ENCODE results near the gene DHH. TPM values are rescaled to one million over a fixed set of nuclear protein-coding genes. Genes with fewer than 3 reads are reported as not detected.
A peak's percentile ranks its signal among the peaks of the same experiment; 100 is the strongest.

DHH gene
- polyA plus RNA-seq, 1 of the 3 experiments (the other 2 are of a cell fraction): 0.13 TPM

GRCh38 chr12:49109641-49110463 is 15.3 kb upstream of the DHH start (continued):
- TF ChIP-seq, protein P1, sequence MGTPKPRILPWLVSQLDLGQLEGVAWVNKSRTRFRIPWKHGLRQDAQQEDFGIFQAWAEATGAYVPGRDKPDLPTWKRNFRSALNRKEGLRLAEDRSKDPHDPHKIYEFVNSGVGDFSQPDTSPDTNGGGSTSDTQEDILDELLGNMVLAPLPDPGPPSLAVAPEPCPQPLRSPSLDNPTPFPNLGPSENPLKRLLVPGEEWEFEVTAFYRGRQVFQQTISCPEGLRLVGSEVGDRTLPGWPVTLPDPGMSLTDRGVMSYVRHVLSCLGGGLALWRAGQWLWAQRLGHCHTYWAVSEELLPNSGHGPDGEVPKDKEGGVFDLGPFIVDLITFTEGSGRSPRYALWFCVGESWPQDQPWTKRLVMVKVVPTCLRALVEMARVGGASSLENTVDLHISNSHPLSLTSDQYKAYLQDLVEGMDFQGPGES (IDR thresholded peaks at IDR 0.05; ENCODE audit: low read depth, low read length): no peak

DNA sequence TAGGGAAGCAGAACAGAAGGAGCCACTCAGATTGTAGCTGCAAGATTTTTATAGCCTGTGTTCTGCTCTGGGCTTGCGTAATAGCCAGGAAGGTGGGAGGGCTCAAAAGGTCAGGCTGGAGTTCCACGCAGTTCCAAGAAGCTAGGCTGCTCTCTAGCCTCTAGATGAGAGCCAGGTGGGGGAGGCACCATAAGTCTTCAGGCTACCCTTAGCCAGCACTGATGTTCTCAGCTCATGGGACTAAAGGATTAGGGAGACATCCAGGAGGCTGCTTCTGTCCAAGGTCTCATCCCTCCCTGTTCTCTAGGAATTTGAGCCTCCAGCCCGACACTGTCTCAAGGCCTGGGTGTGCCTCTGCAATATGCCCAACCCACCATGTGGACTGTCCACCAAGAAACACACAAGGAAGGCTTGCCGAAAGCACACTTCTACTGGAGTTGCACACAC is 14.4 kb upstream of the DHH start:
- ChIA-PET CTCF (interaction anchor here (0.7 to 25.0 kb wide), 9 partner anchors 10 to 238 kb away, joined by 3 to 315 read pairs (median 30); partner anchors contain the start of genes DHH, DNAJC22, TUBA1A and TUBA1B), POLR2A (interaction anchor here (1.2 to 4.3 kb wide), 6 partner anchors 9 to 126 kb away, joined by 3 to 28 read pairs (median 6); partner anchors contain the start of genes DHH, TUBA1A and TUBA1B)
- H3K27ac ChIP-seq (ENCODE audit: low read depth in 2 of 2, low read length in 1 of 2): peak overlapping the region in 1 of 2 experiments; percentile 88; a peak in 1 of 4 replicates
- H3K9me3 ChIP-seq: no peaks in the 10 kb centered on the region
- no peaks in the 10 kb centered on the region for H3K27me3 ChIP-seq (ENCODE audit: insufficient read depth)
- H3K79me2 ChIP-seq (ENCODE audit: insufficient read depth): peaks cover 42% of the 10 kb centered on the region
- peak overlapping the region; percentile 82 to 100 for H3K4me3 ChIP-seq (ENCODE audit: low read depth in 2 of 2, low read length in 1 of 2)
- peaks cover 13 to 25% of the 10 kb centered on the region in 2 experiments for H3K36me3 ChIP-seq (replicated peaks in 1 of 2; ENCODE audit: control insufficient read depth in 1 of 2, insufficient read depth in 2 of 2, low read length in 1 of 2)
- H3K4me2 ChIP-seq: peak overlapping the region; percentile 97
- TF ChIP-seq GATA2 (CRISPR knock-in tag; IDR thresholded peaks at IDR 0.05) (no peak), JUND (IDR thresholded peaks at IDR 0.05) (no peak), SIN3A (IDR thresholded peaks at IDR 0.05; ENCODE audit: borderline replicate concordance, low read depth, low read length) (no peak), ELF1 (IDR thresholded peaks at IDR 0.05) (no peak), YY1 (IDR thresholded peaks at IDR 0.05; ENCODE audit: low read depth) (no peak), GABPA (IDR thresholded peaks at IDR 0.05; ENCODE audit: low read depth) (no peak), EZH2phosphoT487 (IDR thresholded peaks at IDR 0.05; ENCODE audit: borderline replicate concordance, low read depth) (no peak), RAD21 (IDR thresholded peaks at IDR 0.05; ENCODE audit: low read length) (no peak), FOSL2 (IDR thresholded peaks at IDR 0.05; ENCODE audit: borderline replicate concordance, low read depth) (no peak), MXI1 (IDR thresholded peaks at IDR 0.05; ENCODE audit: low read depth, low read length) (no peak), RFX5 (IDR thresholded peaks at IDR 0.05; ENCODE audit: low read length) (no peak), TCF12 (IDR thresholded peaks at IDR 0.05) (no peak), ZBTB33 (IDR thresholded peaks at IDR 0.05; ENCODE audit: borderline replicate concordance, low read depth) (no peak)
- TF ChIP-seq, protein P2, sequence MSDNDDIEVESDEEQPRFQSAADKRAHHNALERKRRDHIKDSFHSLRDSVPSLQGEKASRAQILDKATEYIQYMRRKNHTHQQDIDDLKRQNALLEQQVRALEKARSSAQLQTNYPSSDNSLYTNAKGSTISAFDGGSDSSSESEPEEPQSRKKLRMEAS (IDR thresholded peaks at IDR 0.05; ENCODE audit: low read depth): no peak
- TF ChIP-seq, protein P3, sequence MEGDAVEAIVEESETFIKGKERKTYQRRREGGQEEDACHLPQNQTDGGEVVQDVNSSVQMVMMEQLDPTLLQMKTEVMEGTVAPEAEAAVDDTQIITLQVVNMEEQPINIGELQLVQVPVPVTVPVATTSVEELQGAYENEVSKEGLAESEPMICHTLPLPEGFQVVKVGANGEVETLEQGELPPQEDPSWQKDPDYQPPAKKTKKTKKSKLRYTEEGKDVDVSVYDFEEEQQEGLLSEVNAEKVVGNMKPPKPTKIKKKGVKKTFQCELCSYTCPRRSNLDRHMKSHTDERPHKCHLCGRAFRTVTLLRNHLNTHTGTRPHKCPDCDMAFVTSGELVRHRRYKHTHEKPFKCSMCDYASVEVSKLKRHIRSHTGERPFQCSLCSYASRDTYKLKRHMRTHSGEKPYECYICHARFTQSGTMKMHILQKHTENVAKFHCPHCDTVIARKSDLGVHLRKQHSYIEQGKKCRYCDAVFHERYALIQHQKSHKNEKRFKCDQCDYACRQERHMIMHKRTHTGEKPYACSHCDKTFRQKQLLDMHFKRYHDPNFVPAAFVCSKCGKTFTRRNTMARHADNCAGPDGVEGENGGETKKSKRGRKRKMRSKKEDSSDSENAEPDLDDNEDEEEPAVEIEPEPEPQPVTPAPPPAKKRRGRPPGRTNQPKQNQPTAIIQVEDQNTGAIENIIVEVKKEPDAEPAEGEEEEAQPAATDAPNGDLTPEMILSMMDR (IDR thresholded peaks at IDR 0.05): no peak
- no peak overlapping the region for H3K9ac ChIP-seq
- peaks cover 43% of the 10 kb centered on the region; the same call in 1 of the 2 replicates for H4K20me1 ChIP-seq (ENCODE audit: insufficient read depth)
- WGBS (ENCODE audit: low lambda C conversion rate): 75% methylated on average over 4 of the region's 4 CpGs
- H3K9me2 ChIP-seq: no peaks in the 10 kb centered on the region
- no peak overlapping the region for H2AFZ ChIP-seq (ENCODE audit: low read depth)
- no peak for DNase-seq
- no peaks in the 10 kb centered on the region for H3F3A ChIP-seq (replicated peaks; ENCODE audit: insufficient read depth)
- peaks cover 0 to 12% of the 10 kb centered on the region in 2 experiments; a peak in 1 of 4 replicates for H3K4me1 ChIP-seq (ENCODE audit: control insufficient read depth in 1 of 2, insufficient read depth in 2 of 2, low read depth in 1 of 2, low read length in 1 of 2)

All from SK-N-SH (cell line).